ENCODE results near the gene TUBA3C. TPM values are rescaled to one million over a fixed set of nuclear protein-coding genes. Genes with fewer than 3 reads are reported as not detected.

The TUBA3C gene
- total and polyA plus RNA-seq, 4 donors = not detected

DNA sequence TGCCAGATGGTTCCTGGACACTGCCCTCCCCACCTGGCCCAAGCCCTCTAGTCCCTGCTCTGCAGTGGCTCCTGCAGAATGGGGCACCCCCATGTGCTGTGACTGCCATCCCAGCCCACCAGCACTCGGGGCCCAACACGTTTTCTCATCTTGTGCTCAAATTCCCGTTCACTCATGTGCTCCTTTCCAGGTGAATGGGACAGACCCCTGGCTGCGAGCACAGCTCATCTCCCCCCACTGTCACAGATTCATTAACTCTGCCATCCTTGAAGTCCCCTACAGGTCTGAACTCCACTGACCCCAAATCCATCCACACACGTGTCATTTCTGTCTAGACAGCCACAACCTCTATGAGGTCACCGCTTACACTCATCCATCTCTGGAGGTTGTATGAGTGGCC is 23.6 kb downstream of the TUBA3C start:
- intact Hi-C loops (cut with DNase I) = no loop called here
- 61 to 66% methylated on average over 6 of the region's 6 CpGs for WGBS, 2 donors
- no peaks in the 10 kb centered on the region for H3K36me3 ChIP-seq (ENCODE audit: control insufficient read depth in 1 of 2, insufficient read depth in 2 of 2, low read length in 1 of 2)
- no peaks in the 10 kb centered on the region for H3K4me1 ChIP-seq (ENCODE audit: control insufficient read depth in 1 of 2, insufficient read depth in 2 of 2, low read length in 2 of 2)
- DNase-seq (peak in 1 of 2 donors; percentile 49), ATAC-seq (ENCODE audit: low FRiP score) (no peak)
- H3K27me3 ChIP-seq (ENCODE audit: control insufficient read depth in 1 of 2, insufficient read depth in 2 of 2, low read length in 1 of 2) = no peaks in the 10 kb centered on the region
- no peak overlapping the region for H3K27ac ChIP-seq (ENCODE audit: low read depth in 1 of 2, low read length in 2 of 2)
- no peak overlapping the region for H3K4me3 ChIP-seq (ENCODE audit: low read length in 2 of 2)
- H3K9me3 ChIP-seq (ENCODE audit: control insufficient read depth, low read length) = no peaks in the 10 kb centered on the region

DNA sequence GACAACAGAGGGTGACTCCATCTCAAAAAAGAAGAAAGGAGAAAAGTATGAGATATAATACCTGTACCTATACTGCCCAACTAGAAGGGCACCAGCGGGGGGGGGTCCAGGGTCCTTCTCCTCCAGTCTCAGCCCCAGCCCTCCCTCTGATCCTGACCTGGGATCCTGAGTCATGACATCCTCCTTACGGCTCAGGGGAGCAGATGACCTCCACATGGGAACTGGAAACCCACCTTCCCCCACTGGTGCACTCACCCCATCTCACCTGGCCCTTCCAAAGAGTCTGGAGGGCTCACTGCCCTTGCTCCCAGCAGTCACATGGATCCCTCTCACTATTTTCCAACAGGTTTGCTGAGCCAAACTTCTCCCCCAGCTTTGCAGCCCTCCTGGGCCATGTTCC is 24.2 kb downstream of the TUBA3C start:
- Histone ChIP-seq H3K4me1 (ENCODE audit: control insufficient read depth in 1 of 2, insufficient read depth in 2 of 2, low read length in 2 of 2) (no peaks in the 10 kb centered on the region), H3K36me3 (ENCODE audit: control insufficient read depth in 1 of 2, insufficient read depth in 2 of 2, low read length in 1 of 2) (no peaks in the 10 kb centered on the region), H3K27ac (ENCODE audit: low read depth in 1 of 2, low read length in 2 of 2) (no peak overlapping the region), H3K9me3 (ENCODE audit: control insufficient read depth, low read length) (no peaks in the 10 kb centered on the region), H3K4me3 (ENCODE audit: low read length in 2 of 2) (no peak overlapping the region), H3K27me3 (ENCODE audit: control insufficient read depth in 1 of 2, insufficient read depth in 2 of 2, low read length in 1 of 2) (no peaks in the 10 kb centered on the region)
- ATAC-seq (ENCODE audit: low FRiP score) (no peak), DNase-seq (peak in 1 of 2 donors; percentile 45)
- intact Hi-C loops (cut with DNase I) = no loop called here
- WGBS, 2 donors = 47 to 67% methylated on average over 2 of the region's 2 CpGs

DNA sequence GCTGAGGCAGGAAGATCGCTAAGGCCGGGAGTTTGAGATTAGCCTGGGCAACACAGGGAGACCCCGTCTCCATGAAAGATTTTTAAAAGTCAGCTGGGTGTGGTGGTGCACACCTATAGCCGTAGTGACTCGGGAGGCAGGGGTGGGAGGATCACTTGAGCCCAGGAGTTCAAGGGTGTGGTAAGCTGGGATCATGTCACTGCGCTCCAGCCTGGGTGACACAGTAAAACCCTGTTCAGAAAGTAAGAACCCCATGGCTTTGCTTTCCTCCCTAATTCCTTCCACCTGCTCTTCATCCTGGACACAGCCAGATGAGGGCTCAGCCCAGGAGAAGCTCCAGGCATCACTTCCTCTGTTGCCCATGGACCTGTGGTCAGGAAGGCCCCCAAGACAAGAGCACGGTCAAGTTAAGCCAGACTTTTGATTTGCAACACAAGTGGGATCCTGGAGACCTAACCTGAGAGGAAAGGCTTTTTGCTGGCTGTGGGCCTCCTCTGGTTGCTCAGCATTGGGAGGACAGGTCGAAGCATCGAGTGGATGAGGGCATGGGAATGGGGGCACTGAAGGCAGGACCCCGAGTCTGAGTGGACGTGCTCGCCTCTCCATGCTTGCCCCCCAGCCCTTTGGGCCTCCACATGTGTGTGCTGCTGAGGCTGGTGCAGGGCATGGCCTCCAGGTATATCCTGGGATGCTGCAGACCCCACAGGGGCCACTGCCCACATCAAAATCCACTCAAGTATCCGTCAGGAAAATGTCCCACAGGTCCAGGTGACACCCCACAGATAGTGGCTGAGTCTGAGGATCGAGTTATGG is 25.4 kb downstream of the TUBA3C start:
- no peak for DNase-seq
- Histone ChIP-seq H3K27ac (ENCODE audit: low read depth in 1 of 2, low read length in 2 of 2) (no peak overlapping the region), H3K36me3 (ENCODE audit: control insufficient read depth in 1 of 2, insufficient read depth in 2 of 2, low read length in 1 of 2) (no peaks in the 10 kb centered on the region), H3K9me3 (ENCODE audit: control insufficient read depth, low read length) (no peaks in the 10 kb centered on the region), H3K4me3 (ENCODE audit: low read length in 2 of 2) (no peak overlapping the region), H3K27me3 (ENCODE audit: control insufficient read depth in 1 of 2, insufficient read depth in 2 of 2, low read length in 1 of 2) (no peaks in the 10 kb centered on the region), H3K4me1 (ENCODE audit: control insufficient read depth in 1 of 2, insufficient read depth in 2 of 2, low read length in 2 of 2) (no peaks in the 10 kb centered on the region)
- 66 to 68% methylated on average over 14 of the region's 14 CpGs for WGBS, 2 donors
- intact Hi-C loops (cut with DNase I) = no loop called here
- no peak for ATAC-seq (ENCODE audit: low FRiP score)

DNA sequence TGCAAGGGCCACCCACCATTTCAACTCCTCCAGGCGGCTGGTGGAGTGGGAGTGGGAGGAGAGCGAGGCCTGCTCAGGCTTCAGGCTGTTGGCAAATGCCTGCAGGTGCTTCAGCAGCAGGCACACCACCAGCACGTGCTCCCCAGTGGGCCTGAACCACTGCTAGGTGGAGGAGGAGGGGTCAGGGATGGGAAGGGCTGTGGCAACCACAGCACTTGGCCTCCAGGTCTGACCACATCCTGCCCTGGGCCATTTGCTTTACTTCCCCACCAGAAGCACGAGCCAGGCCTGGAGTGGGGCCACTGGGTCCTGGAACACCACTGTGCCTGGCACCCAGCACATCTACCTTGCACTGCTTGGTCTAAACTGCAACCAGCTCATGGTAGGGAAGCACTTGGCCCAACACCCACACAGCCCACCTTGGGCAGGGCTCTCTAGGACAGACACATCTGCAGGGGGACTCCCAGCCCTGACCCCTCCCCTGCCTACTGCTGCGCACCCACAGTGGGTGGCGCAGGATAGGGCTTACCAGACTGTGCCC is 26.2 kb downstream of the TUBA3C start:
- Histone ChIP-seq H3K27me3 (ENCODE audit: control insufficient read depth in 1 of 2, insufficient read depth in 2 of 2, low read length in 1 of 2) (no peaks in the 10 kb centered on the region), H3K36me3 (ENCODE audit: control insufficient read depth in 1 of 2, insufficient read depth in 2 of 2, low read length in 1 of 2) (no peaks in the 10 kb centered on the region), H3K9me3 (ENCODE audit: control insufficient read depth, low read length) (no peaks in the 10 kb centered on the region), H3K4me3 (ENCODE audit: low read length in 2 of 2) (no peak overlapping the region), H3K27ac (ENCODE audit: low read depth in 1 of 2, low read length in 2 of 2) (no peak overlapping the region), H3K4me1 (ENCODE audit: control insufficient read depth in 1 of 2, insufficient read depth in 2 of 2, low read length in 2 of 2) (no peaks in the 10 kb centered on the region)
- 53 to 71% methylated on average over 6 of the region's 6 CpGs for WGBS, 2 donors
- DNase-seq (no peak), ATAC-seq (ENCODE audit: low FRiP score) (no peak)
- intact Hi-C loops (cut with DNase I) = no loop called here

DNA sequence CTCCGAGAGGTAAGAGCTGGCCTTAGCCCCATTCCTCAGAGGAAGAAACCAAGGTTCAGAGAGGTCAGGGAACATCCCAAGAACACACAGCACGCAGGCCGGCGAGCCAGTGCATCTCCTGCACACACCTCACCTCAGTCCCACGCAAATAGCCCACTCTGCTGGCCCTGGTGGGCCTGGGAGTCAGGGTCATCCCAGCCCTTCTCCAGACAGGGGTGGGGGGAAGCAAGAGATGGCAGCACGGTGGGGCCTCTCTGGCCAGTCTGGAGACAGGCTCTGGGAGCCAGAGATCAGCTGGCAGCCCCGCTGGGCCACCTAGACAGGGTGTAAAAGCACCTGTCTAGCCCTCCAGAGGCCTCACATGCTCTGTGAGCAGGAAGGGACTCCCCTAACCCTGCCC is 26.8 kb downstream of the TUBA3C start:
- WGBS, 2 donors = 72 to 75% methylated on average over 7 of the region's 7 CpGs
- intact Hi-C loops (cut with DNase I) = no loop called here
- Histone ChIP-seq H3K27ac (ENCODE audit: low read depth in 1 of 2, low read length in 2 of 2) (no peak overlapping the region), H3K27me3 (ENCODE audit: control insufficient read depth in 1 of 2, insufficient read depth in 2 of 2, low read length in 1 of 2) (no peaks in the 10 kb centered on the region), H3K36me3 (ENCODE audit: control insufficient read depth in 1 of 2, insufficient read depth in 2 of 2, low read length in 1 of 2) (no peaks in the 10 kb centered on the region), H3K4me1 (ENCODE audit: control insufficient read depth in 1 of 2, insufficient read depth in 2 of 2, low read length in 2 of 2) (no peaks in the 10 kb centered on the region), H3K4me3 (ENCODE audit: low read length in 2 of 2) (no peak overlapping the region), H3K9me3 (ENCODE audit: control insufficient read depth, low read length) (no peaks in the 10 kb centered on the region)
- no peak for DNase-seq
- no peak for ATAC-seq (ENCODE audit: low FRiP score)

DNA sequence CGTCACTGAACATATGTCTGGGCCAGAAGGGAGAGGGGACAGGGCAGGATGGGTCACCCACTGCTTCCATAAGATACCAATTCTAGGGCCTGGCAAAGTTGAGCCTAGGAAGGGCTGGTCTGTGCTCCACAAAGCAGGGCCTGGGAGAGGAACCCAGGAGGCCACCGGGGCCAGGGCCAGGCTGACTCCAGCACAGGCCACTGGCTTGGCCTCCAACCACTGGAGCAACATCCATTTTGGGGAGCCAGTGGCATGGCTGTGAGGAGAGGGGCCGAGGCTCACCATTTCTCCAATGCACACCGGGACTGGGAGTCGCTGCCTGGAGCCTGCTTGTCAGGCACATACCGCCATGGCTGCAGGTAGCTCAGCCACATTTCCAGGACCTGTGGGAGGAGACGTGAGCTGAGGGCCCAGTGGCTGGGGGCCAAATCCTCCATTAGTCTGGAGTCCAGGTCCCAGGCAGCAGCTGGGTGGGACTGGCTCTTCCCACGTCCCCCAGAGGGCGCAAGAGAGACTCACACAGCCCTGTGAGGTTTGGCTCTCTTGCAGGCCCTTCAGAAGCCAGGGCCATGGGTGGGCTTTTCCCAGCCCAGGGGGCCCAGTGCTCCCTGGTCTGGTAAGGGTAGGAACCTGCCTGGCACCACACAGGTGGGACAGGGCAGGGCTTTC is 27.7 kb downstream of the TUBA3C start:
- intact Hi-C loops (cut with DNase I) = no loop called here
- ATAC-seq (ENCODE audit: low FRiP score) = no peak
- Histone ChIP-seq H3K4me1 (ENCODE audit: control insufficient read depth in 1 of 2, insufficient read depth in 2 of 2, low read length in 2 of 2) (no peaks in the 10 kb centered on the region), H3K4me3 (ENCODE audit: low read length in 2 of 2) (no peak overlapping the region), H3K9me3 (ENCODE audit: control insufficient read depth, low read length) (peaks cover under 1% of the 10 kb centered on the region), H3K36me3 (ENCODE audit: control insufficient read depth in 1 of 2, insufficient read depth in 2 of 2, low read length in 1 of 2) (no peaks in the 10 kb centered on the region), H3K27me3 (ENCODE audit: control insufficient read depth in 1 of 2, insufficient read depth in 2 of 2, low read length in 1 of 2) (no peaks in the 10 kb centered on the region), H3K27ac (ENCODE audit: low read depth in 1 of 2, low read length in 2 of 2) (no peak overlapping the region)
- no peak for DNase-seq
- 71 to 73% methylated on average over 9 of the region's 9 CpGs for WGBS, 2 donors

DNA sequence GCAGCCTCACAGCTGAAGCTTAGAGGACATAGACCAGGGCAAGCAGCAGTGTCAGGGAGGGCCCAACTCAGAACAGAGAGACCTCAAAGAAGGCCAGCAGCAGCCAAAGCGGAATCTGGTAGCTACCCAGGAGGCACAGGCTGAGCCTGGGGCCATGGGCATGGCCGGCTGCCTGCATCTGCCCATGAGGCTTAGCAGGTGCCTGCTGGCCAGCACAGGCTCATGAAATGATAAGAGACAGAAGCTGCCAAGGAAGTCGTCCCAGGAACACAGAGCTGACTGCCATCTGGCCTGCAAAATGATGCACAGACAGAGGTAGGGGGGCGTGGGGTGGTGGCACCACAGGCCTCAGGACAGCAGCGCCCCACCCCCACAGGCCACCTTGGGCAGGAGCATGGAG is 29.2 kb downstream of the TUBA3C start:
- no peaks in the 10 kb centered on the region for H3K27me3 ChIP-seq (ENCODE audit: control insufficient read depth in 1 of 2, insufficient read depth in 2 of 2, low read length in 1 of 2)
- H3K4me3 ChIP-seq (ENCODE audit: low read length in 2 of 2) = no peak overlapping the region
- intact Hi-C loops (cut with DNase I) = no loop called here
- no peaks in the 10 kb centered on the region for H3K4me1 ChIP-seq (ENCODE audit: control insufficient read depth in 1 of 2, insufficient read depth in 2 of 2, low read length in 2 of 2)
- 59 to 65% methylated on average over 5 of the region's 5 CpGs for WGBS, 2 donors
- H3K27ac ChIP-seq (ENCODE audit: low read depth in 1 of 2, low read length in 2 of 2) = no peak overlapping the region
- H3K36me3 ChIP-seq (ENCODE audit: control insufficient read depth in 1 of 2, insufficient read depth in 2 of 2, low read length in 1 of 2) = no peaks in the 10 kb centered on the region
- ATAC-seq (ENCODE audit: low FRiP score) (no peak), DNase-seq (no peak)
- peaks cover 3% of the 10 kb centered on the region for H3K9me3 ChIP-seq (ENCODE audit: control insufficient read depth, low read length)

DNA sequence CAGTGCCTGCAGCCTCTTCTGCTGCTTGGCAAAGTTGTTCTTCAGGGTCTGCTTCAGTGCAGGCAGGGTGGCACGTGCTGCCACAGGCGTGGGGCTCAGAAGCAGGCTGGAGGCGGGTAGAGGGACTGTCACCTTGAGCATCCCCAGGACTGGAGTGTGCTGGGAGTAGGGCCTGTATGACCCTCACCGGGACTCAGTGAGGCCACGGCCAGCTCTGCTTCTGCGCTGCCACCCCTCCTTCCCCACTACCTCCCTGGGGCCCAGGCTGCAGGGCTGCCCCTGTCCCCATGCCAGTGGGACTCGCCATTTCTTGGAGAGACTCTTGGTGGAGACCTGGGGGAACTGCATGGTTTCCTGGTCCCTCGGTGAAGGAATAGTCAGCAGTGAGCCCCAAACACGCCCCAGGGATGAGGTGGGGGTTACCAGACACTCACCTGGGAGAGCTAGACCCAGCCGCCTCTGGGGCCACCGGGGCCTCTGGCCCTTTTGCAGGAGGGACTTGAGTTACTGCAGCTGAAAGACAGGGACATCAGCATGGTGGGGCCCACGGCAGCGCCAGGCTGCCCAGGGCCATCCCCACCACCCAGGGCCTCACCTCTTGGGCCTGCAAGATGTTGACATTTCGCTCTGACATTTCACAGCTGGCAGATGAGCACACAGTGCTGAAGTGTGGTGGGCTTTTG is 29.9 kb downstream of the TUBA3C start:
- H3K27ac ChIP-seq (ENCODE audit: low read depth in 1 of 2, low read length in 2 of 2) = no peak overlapping the region
- ATAC-seq (ENCODE audit: low FRiP score) = no peak
- DNase-seq = no peak
- intact Hi-C loops (cut with DNase I) = no loop called here
- H3K27me3 ChIP-seq (ENCODE audit: control insufficient read depth in 1 of 2, insufficient read depth in 2 of 2, low read length in 1 of 2) = no peaks in the 10 kb centered on the region
- H3K4me3 ChIP-seq (ENCODE audit: low read length in 2 of 2) = no peak overlapping the region
- H3K4me1 ChIP-seq (ENCODE audit: control insufficient read depth in 1 of 2, insufficient read depth in 2 of 2, low read length in 2 of 2) = no peaks in the 10 kb centered on the region
- WGBS, 2 donors = 77 to 85% methylated on average over 14 of the region's 14 CpGs
- no peaks in the 10 kb centered on the region for H3K36me3 ChIP-seq (ENCODE audit: control insufficient read depth in 1 of 2, insufficient read depth in 2 of 2, low read length in 1 of 2)
- peaks cover 3% of the 10 kb centered on the region for H3K9me3 ChIP-seq (ENCODE audit: control insufficient read depth, low read length)

Measured in aorta (tissue), 5 donors.